Activated CD8-positive, alpha-beta memory T cell treated with anti-CD3 and anti-CD28 coated beads, Interleukin-2, amount 10 ng/mL, durations not matched to agents 7 days and 5 days (primary cell): ENCODE data around the gene TRAPPC3L. TPM values are rescaled to one million over a fixed set of nuclear protein-coding genes. Genes with fewer than 3 reads are reported as not detected.

Experiments used
- ATAC-seq: fragments of 150-1000 bp; cut with Tn5 transposase; one replicate; pipeline ENCODE4 v1.10.0; 2021; ENCODE audit warnings: moderate library complexity
- CTCF ChIA-PET: fragments of 350-600 bp; sonication (Branson Sonifier 250); formaldehyde crosslinking; loops from one replicate; lab custom pipeline; 2021; ENCODE audit warnings: antibody characterized with exemption; lab: Charles Lee
- DNase-seq: peaks from one replicate; pipeline ENCODE4 v3.0.0-alpha.2; 2020
- H3K27ac Mint-ChIP-seq: one replicate; pipeline ENCODE4 v1.8.0; 2021; ENCODE audit warnings: mild to moderate bottlenecking, mixed read lengths
- H3K27me3 Mint-ChIP-seq: one replicate; pipeline ENCODE4 v1.8.0; 2021; ENCODE audit warnings: mixed read lengths
- H3K36me3 Mint-ChIP-seq: one replicate; pipeline ENCODE4 v1.8.0; 2021; ENCODE audit warnings: mild to moderate bottlenecking, mixed read lengths
- H3K4me1 Mint-ChIP-seq: one replicate; pipeline ENCODE4 v1.8.0; 2021; ENCODE audit warnings: mixed read lengths
- H3K4me3 Mint-ChIP-seq: one replicate; pipeline ENCODE4 v1.8.0; 2021; ENCODE audit warnings: mild to moderate bottlenecking, moderate library complexity, mixed read lengths
- H3K9me3 Mint-ChIP-seq: one replicate; pipeline ENCODE4 v1.8.0; 2022; ENCODE audit warnings: low read depth, mixed read lengths
- total RNA-seq, 2 experiments: library from RNA; stranded (reverse); gene quantifications; one replicate each; pipeline ENCODE4 v1.2.3, GENCODE V29; 2021

Gene TRAPPC3L
- total RNA-seq, 2 experiments from 2014 or later: not detected

- Mint-ChIP-seq H3K4me3 (no peak overlapping the region), H3K36me3 (peaks cover 4% of the 10 kb centered on the region), H3K9me3 (no peaks in the 10 kb centered on the region), H3K4me1 (peaks cover 30% of the 10 kb centered on the region), H3K27ac (no peak overlapping the region), H3K27me3 (peaks cover 19% of the 10 kb centered on the region)
- CTCF ChIA-PET: no interaction called here
- no peak for DNase-seq
- no peak for ATAC-seq
Measured at GRCh38 chr6:116450185-116450710, 95.2 kb downstream of the TRAPPC3L start.

- CTCF ChIA-PET: no interaction called here
- peaks cover 18% of the 10 kb centered on the region for H3K27me3 Mint-ChIP-seq
- peaks cover 4% of the 10 kb centered on the region for H3K36me3 Mint-ChIP-seq
- no peak for ATAC-seq
- H3K4me3 Mint-ChIP-seq: no peak overlapping the region
- peaks cover 37% of the 10 kb centered on the region for H3K4me1 Mint-ChIP-seq
- no peaks in the 10 kb centered on the region for H3K9me3 Mint-ChIP-seq
- no peak for DNase-seq
- no peak overlapping the region for H3K27ac Mint-ChIP-seq
Measured at GRCh38 chr6:116449565-116449964, 95.9 kb downstream of the TRAPPC3L start.

- H3K9me3 Mint-ChIP-seq: no peaks in the 10 kb centered on the region
- H3K4me1 Mint-ChIP-seq: peaks cover 41% of the 10 kb centered on the region
- H3K4me3 Mint-ChIP-seq: no peak overlapping the region
- DNase-seq (no peak), ATAC-seq (peak; percentile 41)
- no peak overlapping the region for H3K27ac Mint-ChIP-seq
- peaks cover 9% of the 10 kb centered on the region for H3K27me3 Mint-ChIP-seq
- CTCF ChIA-PET: interaction anchor here (0.6 to 1.0 kb wide), 2 partner anchors 88 to 113 kb away, joined by 3 read pairs; no protein-coding TSS in a partner anchor
- no peaks in the 10 kb centered on the region for H3K36me3 Mint-ChIP-seq
Measured at GRCh38 chr6:116447496-116448011, 97.9 kb downstream of the TRAPPC3L start.

GRCh38 chr6:116447052-116447451 is 98.4 kb downstream of the TRAPPC3L start:
- no peak for ATAC-seq
- Mint-ChIP-seq H3K36me3 (no peaks in the 10 kb centered on the region), H3K27me3 (peaks cover 14% of the 10 kb centered on the region), H3K4me1 (peaks cover 41% of the 10 kb centered on the region), H3K4me3 (no peak overlapping the region), H3K9me3 (no peaks in the 10 kb centered on the region), H3K27ac (no peak overlapping the region)
- DNase-seq: no peak
- CTCF ChIA-PET: interaction anchor here (0.7 to 3.4 kb wide), 7 partner anchors 16 to 170 kb away, joined by 3 to 11 read pairs (median 3); no protein-coding TSS in a partner anchor

- no peak overlapping the region for H3K27ac Mint-ChIP-seq
- peaks cover 39% of the 10 kb centered on the region for H3K4me1 Mint-ChIP-seq
- no peaks in the 10 kb centered on the region for H3K36me3 Mint-ChIP-seq
- DNase-seq: no peak
- CTCF ChIA-PET: interaction anchor here (0.7 to 3.4 kb wide), 9 partner anchors 15 to 169 kb away, joined by 3 to 11 read pairs (median 6); partner anchors contain the start of gene TSPYL1
- ATAC-seq: no peak
- peaks cover 18% of the 10 kb centered on the region for H3K27me3 Mint-ChIP-seq
- H3K9me3 Mint-ChIP-seq: no peaks in the 10 kb centered on the region
- H3K4me3 Mint-ChIP-seq: no peak overlapping the region
Measured at GRCh38 chr6:116446399-116446798, 99.1 kb downstream of the TRAPPC3L start.

GRCh38 chr6:116445102-116445501 is 100.4 kb downstream of the TRAPPC3L start:
- no peaks in the 10 kb centered on the region for H3K36me3 Mint-ChIP-seq
- CTCF ChIA-PET: interaction anchor here (1.0 to 3.4 kb wide), 8 partner anchors 8 to 165 kb away, joined by 3 to 11 read pairs (median 5); partner anchors contain the start of gene TSPYL1
- peaks cover 27% of the 10 kb centered on the region for H3K4me1 Mint-ChIP-seq
- ATAC-seq: peak; percentile 17
- H3K4me3 Mint-ChIP-seq: no peak overlapping the region
- no peaks in the 10 kb centered on the region for H3K9me3 Mint-ChIP-seq
- H3K27me3 Mint-ChIP-seq: peaks cover 16% of the 10 kb centered on the region
- no peak for DNase-seq
- H3K27ac Mint-ChIP-seq: no peak overlapping the region

Other genes starting within 250 kb of the TRAPPC3L start
- gene DSE, start 174.7 kb downstream of the TRAPPC3L start, total RNA-seq: 1 to 10 TPM; 5.7 to 7.1 TPM
- gene CALHM6, start 84.3 kb downstream of the TRAPPC3L start, total RNA-seq: 10 to 100 TPM in 1 of 2 experiments, 1 to 10 TPM in 1; 3.8 to 13.8 TPM
- gene CALHM5, start 34.0 kb downstream of the TRAPPC3L start, total RNA-seq: not detected
- gene CALHM4, start 8.1 kb upstream of the TRAPPC3L start, total RNA-seq: not detected
- gene RWDD1, start 25.8 kb upstream of the TRAPPC3L start, total RNA-seq: 10 to 100 TPM; 39.9 to 44.2 TPM
- under 1 TPM; 0.09 to 0.18 TPM for gene RSPH4A, start 70.8 kb upstream of the TRAPPC3L start, total RNA-seq
- 10 to 100 TPM; 19.1 to 19.7 TPM for gene ZUP1, start 123.1 kb upstream of the TRAPPC3L start, total RNA-seq
- gene KPNA5, start 135.5 kb upstream of the TRAPPC3L start, total RNA-seq: 1 to 10 TPM; 7.3 to 8.6 TPM
- gene FAM162B, start 220.0 kb upstream of the TRAPPC3L start, total RNA-seq: not detected